Gastroesophageal sphincter (tissue), 4 donors: Measurements from ENCODE around the gene ENC1. TPM values are rescaled to one million over a fixed set of nuclear protein-coding genes. Genes with fewer than 3 reads are reported as not detected.

ENCODE experiments used
- ATAC-seq: fragments of 150-250 bp; one replicate; pipeline ENCODE4 v1.9.1; 2016; ENCODE audit warnings: mild to moderate bottlenecking, moderate library complexity
- H3K27ac ChIP-seq, 4 donors: fragments of 200-600 bp; sonication (generic) in 3 of 4; 1 replicate in 3 of 4; 2 replicates in 1 of 4; pipeline ENCODE4 v1.5.1; 2016 to 2019
- H3K27me3 ChIP-seq: fragments of 200-600 bp; sonication (generic); one replicate; pipeline ENCODE4 v1.5.1; 2019
- H3K36me3 ChIP-seq, 2 donors: fragments of 200-600 bp; sonication (generic); one replicate each; pipeline ENCODE4 v1.5.1; 2019; ENCODE audit warnings: control low read depth in 1 of 2
- H3K4me1 ChIP-seq, 3 donors: fragments of 200-600 bp; sonication (generic); 1 replicate in 2 of 3; 2 replicates in 1 of 3; pipeline ENCODE4 v1.5.1; 2016 to 2019; ENCODE audit warnings: control low read depth in 2 of 3
- H3K4me3 ChIP-seq, 2 donors: fragments of 200-600 bp; sonication (generic); one replicate each; pipeline ENCODE4 v1.5.1; 2019; ENCODE audit warnings: mild to moderate bottlenecking in 1 of 2, moderate library complexity in 1 of 2
- H3K9me3 ChIP-seq, 3 donors: fragments of 200-600 bp; sonication (generic); one replicate each; pipeline ENCODE4 v1.5.1; 2017 to 2019; ENCODE audit warnings: control low read depth in 2 of 3
- EP300 ChIP-seq: sonication (generic); formaldehyde crosslinking; IDR thresholded peaks from one replicate; pipeline ENCODE4 v1.6.1; 2017; ENCODE audit warnings: antibody characterized with exemption, mild to moderate bottlenecking
- POLR2A ChIP-seq, 2 donors: fragments of 450-650 bp; IDR thresholded peaks; one replicate each; pipeline ENCODE4 v1.6.1; 2017; ENCODE audit warnings: antibody characterized with exemption in 2 of 2, mild to moderate bottlenecking in 2 of 2, moderate library complexity in 1 of 2
- POLR2AphosphoS5 ChIP-seq: sonication (generic); formaldehyde crosslinking; IDR thresholded peaks from one replicate; pipeline ENCODE4 v1.6.1; 2017; ENCODE audit warnings: antibody characterized with exemption
- WGBS, 2 donors: methylation state at CpG; one replicate each; pipeline ENCODE4 v1.1.5; 2018; ENCODE audit warnings: low coverage in 1 of 2; 5-methylcytosine and 5-hydroxymethylcytosine counted together
- total RNA-seq, 4 donors: library from RNA; depleted of rRNA; stranded (reverse); fragments of >200 nt; gene quantifications; one replicate each; pipeline ENCODE4 v1.1.0, GENCODE V29; 2016
- TF ChIP-seq, protein P1 (sequence below), 4 experiments: fragments of 200-600 bp in 2 of 4; fragments of 450-650 bp in 2 of 4; sonication (generic) in 1 of 4; IDR thresholded peaks; one replicate each; pipeline ENCODE4 v1.5.1; 2017 to 2019; ENCODE audit warnings: antibody characterized with exemption in 4 of 4, mild to moderate bottlenecking in 2 of 4, moderate library complexity in 2 of 4

ENC1 gene
- total RNA-seq, 4 donors from 2014 or later: 4.0 to 14.2 (median 7.7) TPM

DNA sequence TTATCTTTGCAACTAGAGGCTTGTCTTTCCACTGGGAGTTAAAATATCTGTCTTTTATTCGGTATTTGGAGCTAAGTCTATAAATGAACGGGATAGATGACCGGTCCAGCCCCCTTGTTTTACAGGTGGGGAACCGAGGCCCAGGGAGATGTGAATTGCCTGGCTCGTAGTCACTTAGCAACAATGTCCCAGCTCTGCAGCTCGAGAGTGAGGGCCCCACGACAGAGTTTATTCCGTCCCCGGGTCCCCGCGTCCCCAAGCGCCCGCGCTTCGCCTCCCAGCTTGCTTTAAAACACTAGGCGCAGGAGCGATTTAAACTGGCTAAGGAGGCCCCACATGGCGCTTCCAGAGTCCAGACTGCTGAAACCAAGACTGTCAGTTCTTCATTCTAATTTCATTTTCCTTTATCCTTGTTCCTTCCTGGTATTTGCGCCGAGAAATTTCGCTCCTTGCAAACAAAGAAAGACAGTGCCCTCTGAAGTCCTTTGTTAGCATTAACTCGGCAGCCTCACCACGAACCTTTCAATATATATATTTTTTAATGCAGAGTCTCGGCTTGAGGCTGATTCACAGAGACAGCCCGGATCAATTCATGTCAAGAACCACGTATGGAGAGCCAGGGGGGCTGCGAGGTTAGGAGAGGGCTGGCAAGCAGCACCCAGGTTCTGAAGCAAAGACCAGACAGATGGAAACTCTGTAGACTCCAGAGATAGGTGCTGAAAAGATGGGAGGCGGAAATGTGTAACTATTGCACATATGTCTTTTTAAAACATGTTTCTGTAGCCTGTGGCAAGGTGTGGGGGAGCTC lies 1.4 kb upstream of the ENC1 start:
- H3K9me3 ChIP-seq: no peaks in the 10 kb centered on the region
- WGBS, 2 donors: 2 to 5% methylated on average over 15 to 23 of the region's 28 CpGs
- H3K4me3 ChIP-seq: peak overlapping the region; percentile 57 to 73
- H3K4me1 ChIP-seq: peaks cover 0 to 36% (median 5%) of the 10 kb centered on the region in 3 donors
- no peak for TF ChIP-seq POLR2AphosphoS5
- TF ChIP-seq, protein P1, sequence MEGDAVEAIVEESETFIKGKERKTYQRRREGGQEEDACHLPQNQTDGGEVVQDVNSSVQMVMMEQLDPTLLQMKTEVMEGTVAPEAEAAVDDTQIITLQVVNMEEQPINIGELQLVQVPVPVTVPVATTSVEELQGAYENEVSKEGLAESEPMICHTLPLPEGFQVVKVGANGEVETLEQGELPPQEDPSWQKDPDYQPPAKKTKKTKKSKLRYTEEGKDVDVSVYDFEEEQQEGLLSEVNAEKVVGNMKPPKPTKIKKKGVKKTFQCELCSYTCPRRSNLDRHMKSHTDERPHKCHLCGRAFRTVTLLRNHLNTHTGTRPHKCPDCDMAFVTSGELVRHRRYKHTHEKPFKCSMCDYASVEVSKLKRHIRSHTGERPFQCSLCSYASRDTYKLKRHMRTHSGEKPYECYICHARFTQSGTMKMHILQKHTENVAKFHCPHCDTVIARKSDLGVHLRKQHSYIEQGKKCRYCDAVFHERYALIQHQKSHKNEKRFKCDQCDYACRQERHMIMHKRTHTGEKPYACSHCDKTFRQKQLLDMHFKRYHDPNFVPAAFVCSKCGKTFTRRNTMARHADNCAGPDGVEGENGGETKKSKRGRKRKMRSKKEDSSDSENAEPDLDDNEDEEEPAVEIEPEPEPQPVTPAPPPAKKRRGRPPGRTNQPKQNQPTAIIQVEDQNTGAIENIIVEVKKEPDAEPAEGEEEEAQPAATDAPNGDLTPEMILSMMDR (IDR thresholded peaks at IDR 0.05): peak; percentile 13 to 64 (median 56)
- H3K36me3 ChIP-seq: no peaks in the 10 kb centered on the region
- no peak for ATAC-seq
- no peaks in the 10 kb centered on the region for H3K27me3 ChIP-seq
- H3K27ac ChIP-seq: peak overlapping the region in 3 of 4 donors; percentile 84 to 86 (median 85)

DNA sequence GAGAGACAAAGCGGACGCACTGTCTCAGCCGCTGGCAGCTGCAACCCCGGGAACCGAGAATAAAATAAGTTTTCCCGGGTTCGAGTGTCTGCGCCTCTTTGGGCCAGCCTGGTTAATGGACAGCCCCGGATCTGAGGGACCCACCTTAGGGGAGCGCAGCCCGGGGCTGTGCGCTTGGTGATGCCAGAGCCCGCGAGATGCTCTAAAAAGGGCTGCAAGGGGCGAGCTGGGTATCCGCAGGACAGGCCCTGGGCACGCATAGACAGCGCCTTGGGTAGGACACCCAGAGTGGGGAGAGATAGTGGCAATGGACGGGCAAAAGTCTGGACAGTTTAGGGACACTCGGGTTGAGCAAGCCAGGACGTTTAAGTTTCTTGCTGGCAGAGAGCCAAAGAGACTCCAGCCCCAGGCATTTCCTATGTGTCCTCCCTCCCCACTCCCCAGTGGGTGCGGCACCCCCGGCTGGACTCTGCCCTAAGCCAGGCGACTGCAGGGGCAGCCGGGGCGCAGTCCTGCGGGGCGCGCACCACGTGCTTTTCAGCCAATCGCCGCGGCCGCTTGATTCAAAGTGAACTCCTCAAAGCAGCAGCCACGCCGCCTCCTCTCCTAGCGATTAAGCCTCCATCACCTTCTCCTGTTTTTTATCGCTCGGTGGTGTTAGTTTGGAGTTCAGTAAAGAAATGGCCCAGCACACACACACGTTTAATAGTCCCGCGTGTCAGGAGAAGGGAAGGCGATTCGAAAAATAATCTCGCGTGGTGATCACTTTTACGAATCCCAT lies 616 bp upstream of the ENC1 start:
- peak overlapping the region; percentile 57 to 73 for H3K4me3 ChIP-seq
- WGBS, 2 donors: 0 to 2% methylated on average over 16 to 31 of the region's 47 CpGs
- H3K4me1 ChIP-seq: peaks cover 0 to 36% (median 5%) of the 10 kb centered on the region in 3 donors
- no peaks in the 10 kb centered on the region for H3K9me3 ChIP-seq
- H3K27ac ChIP-seq: peak overlapping the region in 3 of 4 donors; percentile 84 to 86 (median 85)
- no peaks in the 10 kb centered on the region for H3K36me3 ChIP-seq
- peak; percentile 56 for ATAC-seq
- TF ChIP-seq, protein P1 (IDR thresholded peaks at IDR 0.05): peak in 1 of 4 experiments; percentile 14
- no peak for TF ChIP-seq EP300
- TF ChIP-seq POLR2AphosphoS5: no peak
- no peak for TF ChIP-seq POLR2A (IDR thresholded peaks at IDR 0.05)
- H3K27me3 ChIP-seq: no peaks in the 10 kb centered on the region

DNA sequence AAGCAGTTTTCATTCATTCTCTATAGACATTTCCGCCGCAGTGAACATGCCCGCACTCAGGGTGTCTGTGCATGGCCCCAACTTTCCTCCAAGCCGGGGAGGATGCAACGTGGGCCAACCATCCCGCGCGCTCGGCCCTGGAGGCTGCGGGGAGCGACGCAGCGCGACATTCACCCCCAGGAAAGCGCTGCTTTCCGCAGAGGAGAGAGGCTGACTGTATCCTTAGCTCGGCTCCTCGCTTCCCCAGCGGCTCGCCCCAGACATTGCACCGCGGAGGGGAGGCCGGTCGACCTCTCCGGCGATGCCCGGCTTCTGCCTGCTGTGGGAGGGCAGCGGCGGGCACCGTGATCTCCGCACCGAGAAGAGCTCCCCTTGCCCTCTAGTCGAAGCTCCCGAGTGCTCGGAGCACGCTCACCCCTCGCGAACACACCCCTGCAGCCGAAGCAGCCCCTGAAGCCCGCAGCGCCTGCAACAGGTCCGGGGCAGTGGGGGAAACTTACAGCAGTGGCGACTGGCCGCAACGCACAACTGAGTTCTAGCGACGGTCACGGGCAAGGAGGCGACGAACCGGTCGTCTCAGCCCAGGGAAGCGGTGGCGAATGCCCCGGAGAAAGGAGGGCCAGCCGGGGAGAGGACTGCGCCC lies 600 bp downstream of the ENC1 start:
- Histone ChIP-seq H3K27ac (peak overlapping the region; percentile 13 to 86 (median 84)), H3K9me3 (no peaks in the 10 kb centered on the region), H3K4me1 (peaks cover 0 to 36% (median 5%) of the 10 kb centered on the region in 3 donors), H3K4me3 (peak overlapping the region; percentile 57 to 73), H3K27me3 (no peaks in the 10 kb centered on the region), H3K36me3 (peaks cover 0 to 10% of the 10 kb centered on the region in 2 donors)
- ATAC-seq: peak; percentile 47
- TF ChIP-seq, protein P1 (IDR thresholded peaks at IDR 0.05): peak in 2 of 4 experiments; percentile 30 to 48
- TF ChIP-seq POLR2AphosphoS5 (no peak), EP300 (no peak)
- 0% methylated on average over 3 of the region's 57 CpGs; no CpG with 5 or more reads in 1 of the 2 donors for WGBS, 2 donors

DNA sequence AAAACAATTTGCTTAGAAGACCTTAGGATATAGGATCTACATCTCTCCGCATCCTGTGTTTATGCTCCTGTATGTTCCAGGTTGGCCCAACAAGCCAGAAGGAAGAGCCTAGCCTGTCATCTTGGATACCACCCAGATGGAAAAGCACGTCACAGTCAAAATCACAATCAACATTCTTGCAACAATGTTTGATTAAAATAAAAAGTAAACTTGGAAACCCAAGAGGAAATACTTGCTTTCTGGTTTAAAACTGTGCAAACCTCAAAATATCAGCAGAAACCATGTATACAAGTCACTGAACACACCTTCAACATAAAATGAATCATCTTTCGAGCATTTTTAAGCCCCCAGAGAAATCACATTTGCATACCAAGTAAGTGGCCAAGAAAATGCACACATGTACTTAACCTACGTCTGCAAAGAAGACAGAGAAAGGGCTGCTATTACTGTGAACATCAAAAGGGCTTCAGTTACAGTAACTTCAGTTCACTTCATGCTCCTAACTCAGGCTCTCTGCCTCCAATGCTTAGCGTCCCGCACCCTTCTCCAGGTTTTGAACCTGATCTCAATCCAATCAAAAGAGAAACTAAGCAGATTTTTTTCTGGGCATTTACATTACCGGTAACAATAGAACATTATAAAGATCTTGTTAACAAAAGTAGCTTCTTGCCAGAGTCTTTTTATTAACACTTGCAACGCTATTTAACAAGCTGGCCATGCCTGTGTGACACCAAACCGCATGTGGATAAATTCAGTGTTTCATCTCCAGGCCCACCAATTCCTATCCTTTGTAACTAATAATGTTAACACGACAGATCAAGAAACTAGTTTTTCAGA lies 1.3 kb downstream of the ENC1 start:
- Histone ChIP-seq H3K4me1 (peaks cover 0 to 36% (median 5%) of the 10 kb centered on the region in 3 donors), H3K27ac (peak overlapping the region in 3 of 4 donors; percentile 84 to 86 (median 85)), H3K36me3 (peaks cover 0 to 13% of the 10 kb centered on the region in 2 donors), H3K4me3 (peak overlapping the region; percentile 57 to 73), H3K27me3 (no peaks in the 10 kb centered on the region), H3K9me3 (no peaks in the 10 kb centered on the region)
- 8 to 17% methylated on average over 9 to 10 of the region's 10 CpGs for WGBS, 2 donors
- ATAC-seq: no peak
- TF ChIP-seq EP300: no peak
- no peak for TF ChIP-seq POLR2AphosphoS5
- TF ChIP-seq, protein P1 (IDR thresholded peaks at IDR 0.05): no peak
- TF ChIP-seq POLR2A (IDR thresholded peaks at IDR 0.05): no peak
